AG09319 (cell line): Measurements from ENCODE around the gene CA11.

Source experiments
- DNase-seq: peaks from one replicate; pipeline ENCODE4 v3.0.0-alpha.2; 2010; ENCODE audit warnings: low read depth; ENCODE audit errors: extremely low read depth
- CTCF ChIP-seq: IDR thresholded peaks from 2 replicates; pipeline ENCODE4 v1.5.1; 2011; ENCODE audit warnings: low read depth, mild to moderate bottlenecking, inconsistent platforms, low read length, moderate library complexity

Gene CA11

GRCh38 chr19:48668761-48669160 lies 22.8 kb upstream of the CA11 start:
- TF ChIP-seq CTCF = no peak
- DNase-seq = no peak

- DNase-seq = no peak
- no peak for TF ChIP-seq CTCF
These were observed 22.3 kb upstream of the CA11 start for GRCh38 chr19:48668332-48668731.

GRCh38 chr19:48665786-48666185 lies 19.8 kb upstream of the CA11 start:
- TF ChIP-seq CTCF = no peak
- DNase-seq = no peak

- DNase-seq = no peak
- TF ChIP-seq CTCF = no peak
These were observed 18.5 kb upstream of the CA11 start for GRCh38 chr19:48664476-48664875.

- no peak for TF ChIP-seq CTCF
- no peak for DNase-seq
These were observed 17.7 kb upstream of the CA11 start for GRCh38 chr19:48663667-48664066.

GRCh38 chr19:48661711-48662090 lies 15.7 kb upstream of the CA11 start:
- TF ChIP-seq CTCF = no peak
- DNase-seq = no peak

- DNase-seq = peak; percentile 38
- no peak for TF ChIP-seq CTCF
These were observed 15.1 kb upstream of the CA11 start for GRCh38 chr19:48660852-48661710.
